DOHH2 (cell line): ENCODE data around the gene MIPOL1.

Experiments
- EZH2phosphoT487 ChIP-seq: fragments of 200-600 bp; sonication (generic); IDR thresholded peaks from 2 replicates; pipeline ENCODE4 v1.6.1; 2017; ENCODE audit warnings: borderline replicate concordance, mild to moderate bottlenecking, antibody characterized with exemption, low read length, moderate library complexity, mixed read lengths
- TF ChIP-seq, protein P1 (sequence below): fragments of 200-600 bp; sonication (generic); IDR thresholded peaks from one replicate; pipeline ENCODE4 v1.5.1; 2014; ENCODE audit warnings: antibody characterized with exemption, mild to moderate bottlenecking, low read depth, low read length; ENCODE audit not compliant: poor library complexity, severe bottlenecking

DNA sequence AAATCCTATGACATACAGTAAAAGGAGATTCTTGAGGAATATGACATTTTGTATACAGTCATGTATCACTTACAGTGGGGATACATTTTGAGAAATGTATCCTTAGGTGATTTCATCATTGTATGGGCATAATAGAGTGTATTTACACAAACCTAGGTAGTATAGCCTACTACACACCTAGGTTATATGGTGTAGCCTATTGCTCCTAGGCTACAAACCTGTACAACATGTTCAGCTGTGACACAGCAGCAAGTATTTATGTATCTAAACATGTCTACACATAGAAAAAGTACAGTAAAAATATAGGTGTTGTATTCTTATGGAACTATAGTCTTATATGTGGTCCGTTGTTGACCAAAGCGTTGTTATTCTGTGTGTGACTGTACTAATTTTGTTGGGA lies 218.5 kb downstream of the MIPOL1 start:
- TF ChIP-seq, protein P1, sequence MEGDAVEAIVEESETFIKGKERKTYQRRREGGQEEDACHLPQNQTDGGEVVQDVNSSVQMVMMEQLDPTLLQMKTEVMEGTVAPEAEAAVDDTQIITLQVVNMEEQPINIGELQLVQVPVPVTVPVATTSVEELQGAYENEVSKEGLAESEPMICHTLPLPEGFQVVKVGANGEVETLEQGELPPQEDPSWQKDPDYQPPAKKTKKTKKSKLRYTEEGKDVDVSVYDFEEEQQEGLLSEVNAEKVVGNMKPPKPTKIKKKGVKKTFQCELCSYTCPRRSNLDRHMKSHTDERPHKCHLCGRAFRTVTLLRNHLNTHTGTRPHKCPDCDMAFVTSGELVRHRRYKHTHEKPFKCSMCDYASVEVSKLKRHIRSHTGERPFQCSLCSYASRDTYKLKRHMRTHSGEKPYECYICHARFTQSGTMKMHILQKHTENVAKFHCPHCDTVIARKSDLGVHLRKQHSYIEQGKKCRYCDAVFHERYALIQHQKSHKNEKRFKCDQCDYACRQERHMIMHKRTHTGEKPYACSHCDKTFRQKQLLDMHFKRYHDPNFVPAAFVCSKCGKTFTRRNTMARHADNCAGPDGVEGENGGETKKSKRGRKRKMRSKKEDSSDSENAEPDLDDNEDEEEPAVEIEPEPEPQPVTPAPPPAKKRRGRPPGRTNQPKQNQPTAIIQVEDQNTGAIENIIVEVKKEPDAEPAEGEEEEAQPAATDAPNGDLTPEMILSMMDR, result no peak
- no peak for TF ChIP-seq EZH2phosphoT487
